ENCODE data around the gene OVCA2.
"Not testable (repeated sequence)": the region's sequence is repeated elsewhere in the genome, so short reads cannot be mapped to it uniquely, and the experiment has no call there.

The OVCA2 gene

DNA sequence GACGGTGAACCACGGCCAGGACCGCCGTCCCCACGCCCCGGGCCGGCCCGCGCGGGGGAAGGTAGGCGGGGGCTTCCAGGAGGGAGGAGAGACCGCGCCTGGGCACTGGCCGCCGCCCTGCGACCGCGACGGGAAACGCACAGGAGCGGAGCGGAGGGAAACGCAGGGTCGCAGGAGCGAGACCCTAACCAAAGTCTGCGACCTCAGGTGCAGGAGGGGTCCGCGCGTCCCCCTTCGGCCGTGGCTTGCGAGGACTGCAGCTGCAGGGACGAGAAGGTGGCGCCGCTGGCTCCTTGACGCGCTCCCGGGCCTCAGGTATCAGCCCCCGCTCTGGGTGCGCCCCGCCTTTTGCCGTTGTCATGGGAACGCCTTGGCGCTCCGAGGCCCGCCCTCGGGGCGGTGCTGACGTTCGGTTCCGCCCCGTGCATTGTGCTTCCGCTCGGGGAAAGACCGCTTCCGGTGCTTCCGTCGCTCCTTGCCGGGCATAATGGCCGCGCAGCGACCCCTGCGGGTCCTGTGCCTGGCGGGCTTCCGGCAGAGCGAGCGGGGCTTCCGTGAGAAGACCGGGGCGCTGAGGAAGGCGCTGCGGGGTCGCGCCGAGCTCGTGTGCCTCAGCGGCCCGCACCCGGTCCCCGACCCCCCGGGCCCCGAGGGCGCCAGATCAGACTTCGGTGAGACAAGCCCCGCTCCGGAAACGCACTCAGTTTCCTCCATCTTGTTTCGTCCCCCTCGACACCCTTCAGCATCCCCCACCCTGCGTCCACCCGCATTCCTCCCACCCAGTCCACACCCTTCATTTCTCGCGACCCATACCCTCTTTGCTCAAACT lies at the start of gene OVCA2:
Gene OVCA2 (plus strand): TSS at position 462 of the 829 bp plus-strand sequence. CDS start 26 bp downstream, at position 488.
- peak; percentile 52 to 92 (median 82) for DNase-seq

DNA sequence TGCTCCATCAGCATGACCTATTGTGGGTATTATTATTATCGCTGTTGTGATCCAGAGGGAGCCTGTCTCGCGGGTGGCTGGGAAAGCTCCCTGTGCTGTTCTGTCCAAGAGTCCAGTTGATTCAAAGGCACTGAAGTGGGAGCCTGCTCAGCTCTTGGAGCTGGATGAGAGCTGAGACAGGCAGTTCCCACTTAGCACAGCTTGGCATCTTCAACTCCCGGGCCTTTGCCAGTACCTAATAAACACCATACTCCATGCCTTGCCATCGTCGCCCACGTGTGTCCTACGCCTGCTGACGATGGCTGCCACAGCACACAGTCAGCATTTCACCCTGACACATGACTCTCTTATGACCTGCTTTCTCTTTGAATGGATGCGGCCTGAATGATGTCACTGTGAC lies 49.3 kb upstream of the OVCA2 start:
- DNase-seq = peak in 2 of 14 donors; percentile 32 to 59

DNA sequence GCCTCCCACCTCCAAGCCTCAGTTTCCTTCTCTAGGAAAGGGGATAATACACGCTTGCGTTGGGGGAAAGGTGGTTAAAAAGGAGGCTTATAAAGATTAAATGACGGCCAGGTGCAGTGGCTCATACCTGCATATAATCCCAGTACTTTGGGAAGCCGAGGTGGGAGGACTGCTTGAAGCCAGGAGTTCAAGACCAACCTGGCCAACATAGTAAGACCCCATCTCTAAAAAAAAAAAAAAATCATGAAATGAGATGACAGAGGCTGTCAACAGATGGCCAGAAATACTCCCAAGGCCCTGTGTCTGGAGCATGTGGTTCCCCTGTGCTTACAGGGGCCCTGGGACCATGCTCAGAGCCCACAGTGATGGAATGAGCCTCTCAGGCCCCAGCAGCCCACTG lies 47.1 kb upstream of the OVCA2 start:
- DNase-seq = no peak

DNA sequence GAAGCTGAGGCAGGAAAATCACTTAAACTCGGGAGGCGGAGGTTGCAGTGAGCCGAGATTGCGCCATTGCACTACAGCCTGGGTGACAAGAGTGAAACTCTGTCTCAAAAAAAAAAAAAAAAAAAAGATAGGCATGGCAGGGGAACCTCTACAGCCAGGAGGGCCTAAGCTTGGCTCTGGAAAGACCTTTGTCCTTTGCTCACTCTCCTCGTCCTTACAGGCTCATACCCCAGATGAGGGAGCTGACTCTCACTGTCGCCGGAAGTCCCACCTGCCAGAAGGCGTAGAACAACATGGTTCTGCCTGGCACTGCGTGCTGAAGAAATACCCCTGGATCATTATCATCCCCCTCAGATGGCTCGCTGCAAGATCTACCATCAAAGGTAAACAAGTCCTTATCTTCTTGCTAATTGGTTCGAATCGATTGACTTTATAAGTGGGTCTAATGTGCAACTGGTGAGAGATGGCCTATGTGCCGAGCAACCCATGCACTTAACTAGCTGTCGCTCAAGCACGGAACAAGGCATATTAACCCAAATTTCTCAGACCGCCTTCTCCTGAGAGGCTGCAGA lies 46.4 kb upstream of the OVCA2 start:
- DNase-seq = no peak

DNA sequence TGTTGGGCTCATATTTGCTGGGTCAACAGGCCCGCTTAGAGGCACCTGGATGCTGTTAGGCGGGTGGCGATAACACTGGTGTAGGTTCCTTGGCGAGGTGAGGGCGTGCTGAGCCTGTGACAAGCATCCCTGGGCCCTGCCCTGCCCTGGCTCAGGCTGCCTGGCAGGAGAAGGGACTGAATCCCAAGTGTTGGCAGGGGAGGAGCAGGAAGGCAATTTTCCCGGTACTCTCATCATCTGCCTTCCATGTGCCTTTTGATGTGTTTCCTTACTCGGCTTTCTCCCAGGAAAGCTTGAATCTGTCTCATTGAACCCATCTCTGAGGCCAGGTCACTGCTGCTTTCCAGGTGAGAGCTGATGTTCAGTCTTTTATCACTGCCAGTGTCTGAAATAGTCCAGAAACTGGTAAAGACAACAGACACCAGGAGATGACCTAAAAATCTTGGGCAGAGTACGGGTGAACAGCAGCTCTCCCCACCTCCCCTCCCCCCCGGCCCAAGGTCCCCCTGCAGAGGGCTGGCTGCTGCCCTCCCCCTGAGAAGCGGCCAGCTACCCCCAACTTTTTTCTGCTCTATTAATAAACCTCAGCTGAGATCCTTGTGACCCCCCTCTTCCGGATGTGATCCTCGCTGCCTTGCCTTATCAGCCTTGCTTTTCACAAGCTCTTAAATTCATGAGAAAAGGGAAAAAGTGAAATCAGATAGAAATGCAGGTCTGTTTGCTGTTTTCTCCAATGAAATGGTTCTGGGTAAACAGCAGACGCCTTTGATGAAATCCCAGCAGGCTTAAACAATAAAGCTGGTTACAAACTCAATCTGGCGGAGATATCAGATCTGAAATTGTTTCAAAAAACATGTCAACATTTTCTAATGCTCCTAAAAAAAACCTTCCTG lies 45.7 kb upstream of the OVCA2 start:
- peak in 1 of 14 donors; percentile 84 for DNase-seq

DNA sequence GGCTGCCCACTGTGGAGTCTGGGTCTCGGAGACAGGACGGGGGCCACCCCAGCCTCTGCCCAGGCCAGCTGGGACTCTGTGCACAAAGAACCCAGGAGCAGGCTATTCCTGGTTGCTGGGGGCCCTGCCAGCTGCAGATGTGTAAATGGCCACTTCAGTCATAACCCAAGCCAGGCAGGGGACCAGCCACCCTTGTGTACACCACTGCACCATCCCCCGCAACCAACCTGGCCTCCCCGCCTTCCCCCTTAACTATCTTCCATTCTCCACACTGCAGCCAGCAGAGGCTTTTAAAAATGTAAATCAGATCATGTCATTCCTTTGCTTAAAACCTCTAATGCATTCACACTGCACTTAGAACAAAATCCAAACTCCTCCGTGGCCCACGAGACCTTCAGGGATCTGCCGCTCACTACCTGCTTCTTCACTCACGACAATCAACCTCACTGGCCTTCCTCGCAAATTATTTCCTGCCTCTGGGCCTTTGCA lies 45.0 kb upstream of the OVCA2 start:
- no peak for DNase-seq

DNA sequence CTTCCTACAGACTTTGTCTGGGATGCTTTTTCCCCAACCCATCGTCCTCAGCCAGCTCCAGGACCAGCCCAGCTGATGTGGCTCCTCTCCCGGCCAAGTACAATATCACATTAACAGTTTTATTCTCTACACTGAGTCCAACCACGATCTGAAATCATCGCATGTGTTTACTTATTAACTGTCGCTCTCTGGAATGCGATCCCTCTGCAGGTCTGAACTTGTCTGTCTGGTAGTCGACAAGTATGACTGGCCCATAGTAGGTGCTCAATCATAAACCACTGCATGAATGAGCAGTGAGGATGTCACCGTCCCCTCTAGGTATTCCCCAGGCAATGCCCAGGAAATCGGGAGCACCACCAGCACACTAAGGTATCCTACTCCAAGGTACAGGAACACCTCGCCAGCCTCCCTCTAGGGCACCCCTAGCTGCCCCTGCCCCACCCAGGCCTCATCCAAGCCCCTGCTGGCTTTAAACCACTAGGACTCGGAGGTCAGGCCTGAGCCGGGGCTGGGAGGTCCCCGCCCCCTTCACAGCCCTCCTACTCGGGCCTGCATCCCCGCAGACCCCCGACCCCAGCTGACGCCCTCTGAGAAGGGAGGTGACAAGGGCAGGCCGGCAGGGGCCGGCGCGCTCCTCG lies 44.4 kb upstream of the OVCA2 start:
- no peak for DNase-seq

DNA sequence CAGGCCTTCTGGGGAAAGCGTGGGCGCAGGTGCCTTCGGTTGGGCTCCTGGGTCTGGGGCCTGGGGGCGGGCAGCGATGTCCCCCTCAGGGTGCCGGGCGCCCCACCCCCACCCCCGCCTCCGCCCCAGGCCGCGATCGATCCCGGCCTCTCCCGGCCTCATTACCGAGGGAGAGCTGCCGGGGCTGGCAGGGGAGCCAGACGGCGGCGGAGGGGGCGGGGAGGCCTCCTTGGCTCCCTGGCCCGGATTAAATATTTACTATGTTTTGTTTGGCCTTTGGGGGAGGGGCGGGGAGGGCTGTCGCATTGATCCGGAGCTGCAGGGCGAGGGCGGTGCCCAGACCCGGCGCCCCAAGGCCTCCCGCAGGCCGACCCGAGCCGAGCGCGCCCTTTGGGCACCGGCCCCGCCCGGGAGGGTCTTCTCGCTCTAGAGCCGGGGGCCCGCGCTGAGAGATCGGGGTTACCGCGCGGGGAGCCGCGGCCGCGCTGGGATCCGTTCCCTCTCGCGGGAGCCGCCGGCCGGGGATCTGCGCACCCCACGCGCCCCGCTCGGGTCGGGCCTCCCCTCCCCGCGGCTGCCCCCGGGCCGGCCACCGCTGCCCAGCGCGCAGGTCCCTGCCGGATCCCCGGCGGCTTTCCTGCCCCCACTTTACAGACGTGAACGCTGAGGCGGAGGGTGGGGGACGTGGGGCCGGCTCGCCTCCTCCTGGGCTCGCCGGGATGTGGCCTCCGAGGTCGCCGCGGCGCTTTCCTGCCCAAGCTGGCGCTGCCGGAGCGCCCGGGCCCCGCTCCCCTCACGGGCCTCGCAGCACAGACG lies 43.7 kb upstream of the OVCA2 start:
- no peak for DNase-seq

DNA sequence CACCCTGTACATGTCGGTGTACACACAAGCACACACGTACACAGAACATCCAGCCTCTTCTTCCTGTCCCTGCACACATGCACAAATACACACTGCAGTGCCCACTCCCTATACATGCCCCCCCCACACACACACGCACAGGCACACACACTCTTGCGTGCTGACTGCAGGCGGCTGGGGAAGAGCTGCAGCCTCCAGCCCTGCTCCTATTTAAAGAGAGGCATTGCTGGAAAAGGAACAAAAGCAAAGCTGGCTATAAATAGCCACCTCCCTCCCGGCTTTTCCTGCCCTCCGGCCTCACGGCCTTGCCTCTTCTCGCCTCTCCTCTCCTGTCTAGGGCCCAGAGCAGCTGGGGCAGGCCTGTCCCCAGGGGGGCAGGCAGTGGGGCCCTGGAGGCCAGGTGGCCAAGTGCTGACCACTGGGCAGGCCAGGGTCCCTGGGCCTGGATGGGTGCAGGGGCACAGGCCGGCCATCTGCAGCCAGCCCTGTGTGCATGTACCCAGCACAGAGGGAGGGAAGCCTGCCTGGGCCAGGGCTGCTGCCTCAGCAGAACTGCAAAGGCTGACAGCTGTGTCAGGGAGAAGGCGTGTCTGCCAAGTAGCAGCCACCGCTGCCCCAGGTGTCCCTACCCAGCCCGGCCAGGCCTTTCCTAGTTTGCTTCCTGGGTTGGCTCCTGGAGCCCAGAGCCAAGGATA lies 42.1 kb upstream of the OVCA2 start:
- DNase-seq = peak in 9 of 14 donors; percentile 16 to 89 (median 59)

DNA sequence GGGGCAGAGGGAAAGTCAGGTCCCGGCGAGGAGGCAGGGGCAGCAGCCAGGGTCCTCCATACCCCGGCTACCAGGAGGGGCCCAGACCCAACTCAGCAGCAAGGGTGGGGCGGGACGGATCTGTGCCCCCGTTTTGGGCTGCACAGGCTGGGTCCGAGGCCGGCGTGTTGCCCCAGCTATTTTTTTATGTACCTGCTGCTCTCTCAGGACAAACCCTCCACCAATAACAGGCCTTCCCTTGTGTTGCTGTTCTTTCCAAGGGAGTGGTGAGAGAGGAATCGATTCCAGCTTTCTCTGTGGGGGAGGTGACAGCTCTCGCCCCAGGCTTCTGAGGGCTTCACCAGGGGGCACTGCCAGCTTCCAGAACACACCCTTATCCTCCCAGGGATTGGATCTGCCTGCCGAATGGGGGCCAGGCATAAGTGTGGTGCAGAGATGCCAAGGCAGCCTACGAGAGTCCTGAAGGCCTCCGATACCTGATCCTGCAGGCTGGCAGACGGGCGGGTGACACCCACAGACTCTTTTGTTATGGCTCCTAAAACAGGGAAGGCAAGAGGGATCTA lies 39.0 kb upstream of the OVCA2 start:
- DNase-seq = no peak

DNA sequence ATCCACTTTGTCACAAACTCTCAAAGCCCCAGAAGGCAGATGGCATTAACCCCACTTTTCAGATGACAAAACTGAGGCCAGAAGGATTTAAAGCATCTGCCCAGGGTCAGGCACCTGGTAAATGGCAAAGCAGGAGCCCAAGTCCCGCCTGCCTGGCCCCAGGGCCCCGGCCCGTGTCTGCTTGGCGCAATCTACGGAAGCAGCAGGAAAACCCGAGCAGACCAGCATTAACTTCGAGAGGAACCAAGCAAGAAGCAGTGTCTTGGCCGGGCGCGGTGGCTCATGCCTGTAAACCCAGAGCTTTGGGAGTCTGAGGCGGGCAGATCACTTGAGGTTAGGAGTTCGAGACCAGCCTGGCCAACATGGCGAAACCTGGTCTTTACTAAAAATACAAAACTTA lies 38.3 kb upstream of the OVCA2 start:
- no peak for DNase-seq

DNA sequence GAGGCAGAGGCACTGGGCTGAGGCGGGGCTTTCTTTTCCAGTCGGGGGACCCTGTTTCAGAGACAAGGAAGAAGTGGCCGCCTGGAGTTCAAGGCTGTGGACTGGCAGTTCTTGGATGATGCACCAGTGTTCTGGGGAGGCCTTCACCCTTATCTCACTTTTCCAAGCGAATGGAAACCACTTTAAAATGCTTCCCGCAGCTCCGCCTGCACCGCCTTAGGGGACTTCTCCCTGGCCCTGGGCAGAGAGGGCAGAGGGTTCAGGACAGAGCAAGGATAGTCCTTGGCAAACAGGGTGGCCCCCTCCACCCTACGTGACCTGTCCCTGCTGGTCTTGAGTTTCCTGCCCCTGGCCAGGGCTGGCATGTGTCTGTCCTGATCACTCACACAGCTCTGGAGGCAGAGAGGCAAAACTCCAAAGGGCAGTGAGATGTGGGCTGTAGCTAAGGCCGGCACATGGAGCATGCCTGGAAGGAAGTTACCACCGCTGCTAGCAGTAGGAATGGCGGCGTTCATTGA lies 37.3 kb upstream of the OVCA2 start:
- no peak for DNase-seq

DNA sequence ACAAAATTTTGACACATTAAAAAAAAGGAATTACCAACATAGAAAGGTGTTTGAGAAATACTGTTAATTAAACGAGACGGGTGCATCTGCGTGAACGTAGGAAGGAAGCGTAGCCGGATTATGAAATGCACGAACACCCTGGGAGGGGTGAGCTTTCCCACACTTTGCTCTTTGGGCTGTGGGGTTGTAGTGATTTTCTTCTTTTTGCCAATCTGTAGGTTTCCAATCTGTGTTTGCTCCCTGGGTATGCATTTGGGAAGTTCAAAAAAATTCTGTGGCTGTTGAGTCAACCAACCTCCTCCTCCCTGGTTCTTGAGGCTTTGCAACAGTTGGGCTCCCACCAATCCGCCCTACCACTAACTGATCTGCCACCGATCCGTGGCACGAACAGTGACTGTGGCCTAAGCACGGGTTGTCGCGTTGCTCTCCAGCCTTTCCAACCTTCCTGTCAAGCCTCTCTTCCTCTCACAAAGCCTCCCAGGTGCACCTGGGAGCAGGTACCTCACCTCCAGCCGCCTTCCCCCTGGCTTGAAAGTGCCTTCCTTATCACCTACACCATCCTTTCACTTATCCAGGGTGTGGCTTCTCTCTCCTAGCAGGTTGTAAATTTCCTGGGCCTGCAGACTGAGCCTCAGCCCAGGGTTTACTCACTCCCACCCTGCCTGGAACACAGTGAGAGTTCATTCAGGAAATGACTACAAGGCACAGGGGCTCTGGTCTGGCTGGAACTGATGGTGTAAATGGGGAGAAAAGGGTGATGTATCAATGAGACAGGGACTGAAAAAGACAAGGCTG lies 33.3 kb upstream of the OVCA2 start:
- DNase-seq = no peak

DNA sequence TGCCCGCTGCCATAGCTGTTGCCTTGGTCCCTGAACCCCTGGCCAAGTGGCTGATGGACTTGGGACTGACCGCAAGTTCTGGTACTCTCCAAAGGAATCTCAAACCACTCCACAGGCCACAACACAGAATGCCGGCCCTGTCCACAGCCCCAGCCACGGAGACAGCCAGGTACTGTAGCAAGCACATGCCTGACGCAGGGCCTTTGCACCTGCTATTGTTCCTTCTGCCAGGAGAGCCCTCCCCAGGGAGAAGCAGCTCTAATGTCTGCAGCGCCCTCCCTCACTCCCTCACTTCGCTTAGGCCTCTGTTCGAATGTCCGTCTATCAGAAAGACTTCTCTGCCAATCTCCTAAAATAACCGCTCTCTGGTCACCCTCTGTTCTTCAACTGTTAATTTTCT lies 32.1 kb upstream of the OVCA2 start:
- DNase-seq = no peak

DNA sequence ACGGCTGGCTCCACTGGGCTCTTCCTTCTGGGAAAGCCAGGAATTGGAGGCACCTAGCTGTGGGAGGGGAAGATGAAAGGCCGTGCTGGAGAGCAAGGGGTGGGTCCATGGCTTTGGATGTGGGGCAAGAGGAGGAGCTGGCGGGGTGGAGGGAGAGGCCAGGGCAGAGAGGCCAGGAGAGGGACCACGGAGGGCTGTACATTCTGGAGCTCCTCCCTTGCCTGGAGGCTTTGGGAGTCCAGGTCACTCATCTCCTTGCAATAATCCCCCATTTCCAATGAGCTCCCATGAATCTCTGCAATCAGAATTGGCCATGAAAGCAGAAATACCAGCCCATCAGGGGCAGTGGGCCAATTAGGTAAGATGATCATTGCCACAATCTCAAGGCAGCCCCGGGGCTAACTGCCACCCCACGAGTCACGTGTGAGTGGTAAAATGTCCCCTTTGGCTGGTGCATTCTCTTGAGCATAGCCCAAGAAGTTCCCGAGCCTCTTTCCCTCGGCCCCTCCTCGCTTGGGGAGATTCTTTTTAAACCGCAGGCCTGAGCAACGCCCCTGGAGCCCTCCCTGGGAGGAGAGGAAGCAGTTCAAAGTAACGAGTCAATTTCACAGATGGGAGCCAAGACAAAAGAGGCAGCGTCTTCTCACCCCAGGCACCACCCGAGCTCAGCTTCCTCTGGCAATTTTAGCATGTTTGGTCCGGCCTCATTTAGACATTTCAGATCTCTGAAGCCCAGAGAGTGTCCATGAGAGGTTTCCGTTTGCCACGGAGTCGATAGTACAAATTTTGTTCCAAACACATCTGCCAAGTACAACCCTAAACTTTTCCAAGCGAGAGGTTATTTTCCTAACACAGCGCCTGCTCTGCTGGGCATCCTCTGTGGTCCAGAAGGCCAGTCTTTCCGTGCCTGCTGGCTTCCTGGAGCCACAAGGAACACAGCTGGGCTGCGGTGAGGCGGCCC lies 30.1 kb upstream of the OVCA2 start:
- no peak for DNase-seq

DNA sequence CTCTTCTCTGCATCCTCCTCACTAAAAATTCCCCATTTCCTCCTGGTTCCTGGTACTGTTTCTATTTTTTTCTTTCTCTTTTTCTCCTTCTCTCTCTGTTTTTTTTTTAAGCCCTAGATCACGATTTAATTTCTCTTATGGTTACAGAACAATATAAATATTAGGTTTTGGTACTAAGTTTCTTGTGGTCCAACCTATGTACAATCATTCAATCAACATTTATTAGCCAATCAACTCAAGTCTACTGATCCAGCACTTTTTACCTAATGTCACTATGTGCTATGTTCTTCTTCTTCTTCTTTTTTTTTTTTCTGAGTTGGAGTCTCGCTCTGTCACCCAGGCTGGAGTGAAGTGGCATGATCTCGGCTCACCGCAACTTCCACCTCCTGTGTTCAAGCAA lies 29.3 kb upstream of the OVCA2 start:
- no peak for DNase-seq

DNA sequence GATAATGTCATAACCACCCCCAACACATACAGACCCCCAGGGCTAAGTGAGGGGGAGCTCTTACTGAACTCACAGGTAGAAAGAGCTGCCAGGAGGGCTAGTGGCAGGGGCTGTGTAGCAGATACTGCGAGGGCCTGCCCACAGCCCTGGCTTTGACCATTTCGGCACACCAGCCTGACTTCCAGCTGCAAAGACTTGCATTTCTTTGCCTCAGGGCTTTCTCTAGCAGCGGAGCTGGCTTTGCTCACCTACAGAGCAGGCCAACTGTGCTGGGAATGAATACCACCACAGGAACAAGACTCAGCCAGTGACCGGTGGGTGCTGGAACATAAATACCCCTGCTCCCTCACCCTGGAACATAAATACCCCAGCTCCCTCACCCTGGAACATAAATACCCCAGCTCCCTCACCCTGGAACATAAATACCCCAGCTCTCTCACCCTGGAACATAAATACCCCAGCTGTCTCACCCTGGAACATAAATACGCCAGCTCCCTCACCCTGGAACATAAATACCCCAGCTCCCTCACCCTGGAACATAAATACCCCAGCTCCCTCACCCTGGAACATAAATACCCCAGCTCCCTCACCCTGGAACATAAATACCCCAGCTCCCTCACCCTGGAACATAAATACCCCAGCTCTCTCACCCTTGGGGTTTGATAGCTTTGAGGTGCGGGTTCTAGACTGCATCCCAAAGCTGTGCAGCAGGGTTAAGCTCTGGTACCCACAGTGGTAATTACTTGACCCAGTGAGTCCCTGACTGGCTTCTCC lies 28.4 kb upstream of the OVCA2 start:
- DNase-seq = not testable (repeated sequence)

DNA sequence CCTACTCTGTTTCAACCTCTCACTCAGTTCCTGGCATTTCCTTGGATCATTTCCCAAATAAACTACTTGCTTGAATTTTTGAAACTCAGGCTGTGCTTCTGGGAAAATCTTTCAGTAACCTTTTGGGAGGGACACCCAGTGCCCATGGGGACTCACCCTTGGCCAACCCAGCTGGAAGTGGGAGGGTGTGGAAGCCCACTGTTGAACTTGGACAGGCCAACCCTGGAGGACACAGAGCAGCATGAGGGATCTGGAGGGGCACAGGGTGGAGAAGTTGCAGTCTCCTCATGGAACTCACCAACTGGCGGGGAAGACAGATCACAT lies 27.9 kb upstream of the OVCA2 start:
- no peak for DNase-seq
